H9 (cell line): Measurements from ENCODE around the gene WDR70. TPM values are rescaled to one million over a fixed set of nuclear protein-coding genes. Genes with fewer than 3 reads are reported as not detected.
"Not testable (repeated sequence)": the region's sequence is repeated elsewhere in the genome, so short reads cannot be mapped to it uniquely, and the experiment has no call there.

Source experiments
- DNase-seq: peaks from one replicate; pipeline ENCODE4 v3.0.0-alpha.2; 2017
- H2AFZ ChIP-seq: one replicate; pipeline ENCODE4 v1.6.1; 2013; ENCODE audit warnings: mild to moderate bottlenecking, low read length, control low read depth, moderate library complexity
- H2AK5ac ChIP-seq: 2 replicates; pipeline ENCODE4 v1.6.1; 2013; ENCODE audit warnings: low read length, control low read depth, mixed read lengths; ENCODE audit not compliant: insufficient read length
- H2BK120ac ChIP-seq: one replicate; pipeline ENCODE4 v1.6.1; 2013; ENCODE audit warnings: low read depth, mild to moderate bottlenecking, low read length, control low read depth, inconsistent platforms; ENCODE audit not compliant: poor library complexity, severe bottlenecking
- H2BK12ac ChIP-seq: 2 replicates; pipeline ENCODE4 v1.6.1; 2013; ENCODE audit warnings: low read length, control low read depth, mixed read lengths, low read depth; ENCODE audit not compliant: insufficient read length
- H2BK15ac ChIP-seq: 2 replicates; pipeline ENCODE4 v1.6.1; 2013; ENCODE audit warnings: low read depth, low read length, control low read depth
- H2BK20ac ChIP-seq: one replicate; pipeline ENCODE4 v1.6.1; 2013; ENCODE audit warnings: low read depth, mild to moderate bottlenecking, low read length, control low read depth, inconsistent platforms; ENCODE audit not compliant: poor library complexity, severe bottlenecking
- H2BK5ac ChIP-seq: 2 replicates; pipeline ENCODE4 v1.6.1; 2013; ENCODE audit warnings: low read length, control low read depth, mixed read lengths; ENCODE audit not compliant: insufficient read length
- H3K14ac ChIP-seq: 2 replicates; pipeline ENCODE4 v1.6.1; 2013; ENCODE audit warnings: low read length, control low read depth; ENCODE audit not compliant: insufficient read depth
- H3K18ac ChIP-seq: 2 replicates; pipeline ENCODE4 v1.6.1; 2013; ENCODE audit warnings: low read depth, mild to moderate bottlenecking, mixed read lengths, low read length, control low read depth; ENCODE audit not compliant: insufficient read length
- H3K23ac ChIP-seq: 2 replicates; pipeline ENCODE4 v1.6.1; 2013; ENCODE audit warnings: low read length, control low read depth, mixed read lengths, low read depth; ENCODE audit not compliant: insufficient read length
- H3K23me2 ChIP-seq: 2 replicates; pipeline ENCODE4 v1.6.1; 2013; ENCODE audit warnings: low read depth, mild to moderate bottlenecking, mixed read lengths, low read length, control low read depth; ENCODE audit not compliant: insufficient read length, poor library complexity, severe bottlenecking
- H3K27ac ChIP-seq: 2 replicates; pipeline ENCODE4 v1.5.1; 2013; ENCODE audit warnings: low read length, control low read depth, mixed read lengths, low read depth; ENCODE audit not compliant: insufficient read length
- H3K27me3 ChIP-seq: 2 replicates; pipeline ENCODE4 v1.6.1; 2013; ENCODE audit warnings: low read length, control low read depth, inconsistent platforms; ENCODE audit not compliant: insufficient read depth
- H3K4ac ChIP-seq: 2 replicates; pipeline ENCODE4 v1.6.1; 2013; ENCODE audit warnings: low read depth, mild to moderate bottlenecking, control low read depth, inconsistent platforms, low read length, moderate library complexity
- H3K4me1 ChIP-seq: 2 replicates; pipeline ENCODE4 v1.6.1; 2013; ENCODE audit warnings: low read length, control low read depth, inconsistent platforms; ENCODE audit not compliant: insufficient read depth
- H3K4me2 ChIP-seq: 2 replicates; pipeline ENCODE4 v1.6.1; 2013; ENCODE audit warnings: low read length, control low read depth, mixed read lengths; ENCODE audit not compliant: insufficient read length, insufficient read depth
- H3K56ac ChIP-seq: 2 replicates; pipeline ENCODE4 v1.6.1; 2013; ENCODE audit warnings: low read depth, mild to moderate bottlenecking, mixed read lengths, low read length, control low read depth; ENCODE audit not compliant: insufficient read length
- H3K79me1 ChIP-seq: 2 replicates; pipeline ENCODE4 v1.6.1; 2013; ENCODE audit warnings: low read depth, mild to moderate bottlenecking, moderate library complexity, low read length, control low read depth, inconsistent platforms; ENCODE audit not compliant: insufficient read depth, poor library complexity, severe bottlenecking
- H3K79me2 ChIP-seq: 2 replicates; pipeline ENCODE4 v1.6.1; 2013; ENCODE audit warnings: low read length, control low read depth, inconsistent platforms; ENCODE audit not compliant: insufficient read depth
- H3K9ac ChIP-seq: 2 replicates; pipeline ENCODE4 v1.6.1; 2013; ENCODE audit warnings: low read length, control low read depth, mixed read lengths; ENCODE audit not compliant: insufficient read length; ENCODE audit errors: extremely low read depth
- H3K9me3 ChIP-seq: one replicate; pipeline ENCODE4 v1.6.1; 2013; ENCODE audit warnings: low read depth, low read length, inconsistent platforms; ENCODE audit not compliant: control insufficient read depth
- H3T11ph ChIP-seq: one replicate; pipeline ENCODE4 v1.6.1; 2013; ENCODE audit warnings: mild to moderate bottlenecking, low read length, control low read depth, inconsistent platforms
- H4K20me1 ChIP-seq: one replicate; pipeline ENCODE4 v1.6.1; 2013; ENCODE audit not compliant: control insufficient read depth, insufficient read length, insufficient read depth
- H4K5ac ChIP-seq: 2 replicates; pipeline ENCODE4 v1.6.1; 2013; ENCODE audit warnings: low read depth, mild to moderate bottlenecking, mixed read lengths, low read length, control low read depth; ENCODE audit not compliant: insufficient read length
- H4K8ac ChIP-seq: replicated peaks from 2 replicates; pipeline ENCODE4 v1.6.1; 2013; ENCODE audit warnings: low read length, control low read depth, mixed read lengths, low read depth; ENCODE audit not compliant: insufficient read length
- H4K91ac ChIP-seq: 2 replicates; pipeline ENCODE4 v1.6.1; 2013; ENCODE audit warnings: low read depth, mild to moderate bottlenecking, moderate library complexity, mixed read lengths, low read length, control low read depth; ENCODE audit not compliant: insufficient read length
- H3K27ac Mint-ChIP-seq, 3 experiments: 2 replicates in 2 of 3; 3 replicates in 1 of 3; pipeline ENCODE4 v1.8.0; 2020 to 2021; ENCODE audit warnings: mixed read lengths in 3 of 3, mild to moderate bottlenecking in 1 of 3, moderate library complexity in 1 of 3
- H3K27me3 Mint-ChIP-seq: 2 replicates; pipeline ENCODE4 v1.8.0; 2021; ENCODE audit warnings: low read depth, mild to moderate bottlenecking, moderate library complexity, mixed read lengths
- H3K36me3 Mint-ChIP-seq, 3 experiments: 2 replicates in 2 of 3; 3 replicates in 1 of 3; pipeline ENCODE4 v1.8.0; 2020 to 2021; ENCODE audit warnings: low read depth in 3 of 3, mixed read lengths in 3 of 3; ENCODE audit not compliant: insufficient read depth in 1 of 3
- H3K4me1 Mint-ChIP-seq, 2 experiments: 2 replicates each; pipeline ENCODE4 v1.8.0; 2020; ENCODE audit warnings: mixed read lengths in 2 of 2
- H3K4me3 Mint-ChIP-seq, 2 experiments: 2 replicates in 1 of 2; 3 replicates in 1 of 2; pipeline ENCODE4 v1.8.0; 2020 to 2021; ENCODE audit warnings: mild to moderate bottlenecking in 2 of 2, mixed read lengths in 2 of 2, moderate library complexity in 1 of 2
- H3K9me3 Mint-ChIP-seq, 2 experiments: 2 replicates in 1 of 2; 3 replicates in 1 of 2; pipeline ENCODE4 v1.8.0; 2020; ENCODE audit warnings: mild to moderate bottlenecking in 2 of 2, mixed read lengths in 2 of 2, moderate library complexity in 1 of 2
- WGBS: extraction: QIAGEN DNeasy Blood & Tissue Kit; methylation state at CpG from one replicate; pipeline ENCODE4 v1.1.7; 2013; ENCODE audit warnings: missing lambda C conversion rate, low lambda C conversion rate, mixed read lengths; ENCODE audit not compliant: insufficient read length; ENCODE audit errors: extremely low coverage; 5-methylcytosine and 5-hydroxymethylcytosine counted together
- total RNA-seq: library from RNA; stranded (reverse); gene quantifications from 2 replicates; pipeline ENCODE4 v1.2.1, GENCODE V29; 2021
- TF ChIP-seq, protein P1 (sequence below): fragments of 200-600 bp; sonication (generic); conservative IDR thresholded peaks from 3 replicates; pipeline ENCODE4 v1.8.0; 2021; ENCODE audit warnings: antibody characterized with exemption, mild to moderate bottlenecking

Gene WDR70
- total RNA-seq, 1 experiment from 2014 or later: 38.1 TPM

DNA sequence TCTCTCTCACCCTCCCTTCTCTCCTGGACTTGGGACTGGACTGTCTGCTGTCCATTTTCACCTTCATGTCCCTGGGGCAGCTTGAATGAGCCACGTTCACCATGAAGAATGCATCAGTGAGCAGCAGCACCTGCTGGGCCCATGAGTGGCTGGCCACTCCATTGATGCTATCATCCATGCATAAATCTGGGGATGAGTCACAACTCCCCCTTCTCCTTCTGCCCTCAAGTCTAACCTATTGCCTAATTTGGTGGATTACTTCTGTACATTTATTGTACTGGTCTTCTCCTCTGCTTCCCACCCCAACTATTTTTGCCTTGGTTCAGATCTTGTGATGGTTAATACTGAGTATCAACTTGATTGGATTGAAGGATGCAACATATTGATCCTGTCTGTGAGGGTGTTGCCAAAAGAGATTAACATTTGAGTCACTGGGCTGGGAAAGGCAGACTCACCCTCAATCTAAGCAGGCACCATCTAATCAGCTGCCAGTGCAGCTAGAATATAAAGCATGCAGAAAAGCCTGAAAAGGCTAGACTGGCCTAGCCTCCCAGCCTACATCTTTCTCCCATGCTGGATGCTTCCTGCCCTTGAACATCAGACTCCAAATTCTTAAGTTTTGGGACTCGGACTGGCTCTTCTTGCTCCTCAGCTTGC is 414.0 kb downstream of the WDR70 start:
- Histone ChIP-seq H3K4me2 (no peak overlapping the region), H3K4ac (no peak overlapping the region), H3K18ac (no peak overlapping the region), H2BK20ac (no peak overlapping the region), H3K56ac (no peak overlapping the region), H3T11ph (no peak overlapping the region), H3K79me2 (no peaks in the 10 kb centered on the region), H3K14ac (no peak overlapping the region), H3K79me1 (no peaks in the 10 kb centered on the region), H2BK5ac (no peak overlapping the region), H4K20me1 (no peaks in the 10 kb centered on the region), H4K8ac (no peak overlapping the region), H4K91ac (no peak overlapping the region), H2BK12ac (no peak overlapping the region), H2BK120ac (no peak overlapping the region), H3K27ac (no peak overlapping the region), H3K9me3 (no peaks in the 10 kb centered on the region), H2AK5ac (no peak overlapping the region), H2AFZ (no peak overlapping the region), H4K5ac (no peak overlapping the region), H3K27me3 (no peaks in the 10 kb centered on the region), H3K4me1 (no peaks in the 10 kb centered on the region), H3K23ac (no peak overlapping the region), H3K9ac (no peak overlapping the region), H3K23me2 (no peaks in the 10 kb centered on the region), H2BK15ac (no peak overlapping the region)
- 0 out of 4 replicates have a peak, but pooled peaks cover 0 to 6% of the 10 kb centered on the region in 2 experiments for H3K4me1 Mint-ChIP-seq
- peaks cover 9 to 21% (median 12%) of the 10 kb centered on the region in 3 experiments for H3K36me3 Mint-ChIP-seq
- H3K27me3 Mint-ChIP-seq: peaks cover 5% of the 10 kb centered on the region
- TF ChIP-seq, protein P1, sequence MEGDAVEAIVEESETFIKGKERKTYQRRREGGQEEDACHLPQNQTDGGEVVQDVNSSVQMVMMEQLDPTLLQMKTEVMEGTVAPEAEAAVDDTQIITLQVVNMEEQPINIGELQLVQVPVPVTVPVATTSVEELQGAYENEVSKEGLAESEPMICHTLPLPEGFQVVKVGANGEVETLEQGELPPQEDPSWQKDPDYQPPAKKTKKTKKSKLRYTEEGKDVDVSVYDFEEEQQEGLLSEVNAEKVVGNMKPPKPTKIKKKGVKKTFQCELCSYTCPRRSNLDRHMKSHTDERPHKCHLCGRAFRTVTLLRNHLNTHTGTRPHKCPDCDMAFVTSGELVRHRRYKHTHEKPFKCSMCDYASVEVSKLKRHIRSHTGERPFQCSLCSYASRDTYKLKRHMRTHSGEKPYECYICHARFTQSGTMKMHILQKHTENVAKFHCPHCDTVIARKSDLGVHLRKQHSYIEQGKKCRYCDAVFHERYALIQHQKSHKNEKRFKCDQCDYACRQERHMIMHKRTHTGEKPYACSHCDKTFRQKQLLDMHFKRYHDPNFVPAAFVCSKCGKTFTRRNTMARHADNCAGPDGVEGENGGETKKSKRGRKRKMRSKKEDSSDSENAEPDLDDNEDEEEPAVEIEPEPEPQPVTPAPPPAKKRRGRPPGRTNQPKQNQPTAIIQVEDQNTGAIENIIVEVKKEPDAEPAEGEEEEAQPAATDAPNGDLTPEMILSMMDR: no peak
- no peak for DNase-seq
- H3K9me3 Mint-ChIP-seq: peaks cover 27 to 36% of the 10 kb centered on the region in 2 experiments
- no peak overlapping the region for H3K27ac Mint-ChIP-seq
- WGBS: no CpG with 5 or more reads among the region's 2 CpGs
- H3K4me3 Mint-ChIP-seq: no peak overlapping the region

DNA sequence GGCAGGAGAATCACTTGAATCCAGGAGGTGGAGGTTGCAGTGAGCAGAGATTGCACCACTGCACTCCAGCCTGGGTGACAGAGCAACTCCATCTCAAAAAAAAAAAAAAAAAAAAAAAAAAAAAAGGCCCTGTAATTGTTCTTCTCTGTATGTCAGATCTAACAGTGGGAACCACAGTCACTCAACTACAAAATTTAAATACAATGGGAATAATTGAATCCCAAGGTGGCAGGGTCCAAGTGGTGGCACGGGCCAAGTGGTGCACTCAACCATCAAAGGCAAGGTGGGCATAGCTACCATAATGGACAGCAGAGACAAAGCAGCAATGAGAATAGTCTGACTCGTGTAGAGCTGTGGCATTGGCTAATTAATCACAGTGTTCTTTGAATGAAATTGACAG is 416.2 kb downstream of the WDR70 start:
- H3K18ac ChIP-seq, H3K4me1 Mint-ChIP-seq, H3K27me3 Mint-ChIP-seq, H3T11ph ChIP-seq, H3K4ac ChIP-seq, H3K4me3 Mint-ChIP-seq, H3K23me2 ChIP-seq, H4K20me1 ChIP-seq, DNase-seq, H4K8ac ChIP-seq, H3K56ac ChIP-seq, H3K27me3 ChIP-seq, H3K27ac ChIP-seq, H2AK5ac ChIP-seq, H3K27ac Mint-ChIP-seq, H2BK120ac ChIP-seq, H2BK5ac ChIP-seq, H2BK15ac ChIP-seq, H2AFZ ChIP-seq, H3K79me1 ChIP-seq, H3K4me1 ChIP-seq, H3K9ac ChIP-seq, H3K79me2 ChIP-seq, H3K14ac ChIP-seq, H4K5ac ChIP-seq, H2BK20ac ChIP-seq, H3K23ac ChIP-seq, H3K4me2 ChIP-seq, H4K91ac ChIP-seq, H2BK12ac ChIP-seq, H3K9me3 ChIP-seq: not testable (repeated sequence)
- no CpG with 5 or more reads among the region's 2 CpGs for WGBS
- peaks cover 27 to 36% of the 10 kb centered on the region in 2 experiments for H3K9me3 Mint-ChIP-seq
- H3K36me3 Mint-ChIP-seq: peaks cover 7 to 21% (median 12%) of the 10 kb centered on the region in 3 experiments; a peak in 6 of 7 replicates
